H1 (cell line): Measurements from ENCODE around the gene NEK4.

Source experiments
- CEBPB ChIP-seq: IDR thresholded peaks from 2 replicates; pipeline ENCODE4 v1.6.1; 2012; ENCODE audit warnings: low read depth, low read length
- CHD2 ChIP-seq: IDR thresholded peaks from 2 replicates; pipeline ENCODE4 v1.6.1; 2012; ENCODE audit warnings: low read length, improper control_type of control experiment
- CTCF ChIP-seq, 3 experiments: IDR thresholded peaks; 1 replicate in 2 of 3; 2 replicates in 1 of 3; pipeline versions ENCODE4 v1.5.1 to v1.6.1; 2011; ENCODE audit warnings: low read length in 3 of 3, mild to moderate bottlenecking in 3 of 3, inconsistent platforms in 2 of 3, low read depth in 1 of 3, moderate library complexity in 1 of 3; ENCODE audit not compliant: insufficient read depth in 1 of 3; ENCODE audit errors: control extremely low read depth in 1 of 3
- EZH2 ChIP-seq: fragments of 200-600 bp; sonication (generic); IDR thresholded peaks from 2 replicates; pipeline ENCODE4 v1.7.1; 2012; ENCODE audit warnings: low read depth, mild to moderate bottlenecking, moderate library complexity, low read length, inconsistent platforms; ENCODE audit not compliant: severe bottlenecking
- MAFK ChIP-seq: IDR thresholded peaks from 2 replicates; pipeline ENCODE4 v1.6.1; 2012; ENCODE audit warnings: low read depth, mild to moderate bottlenecking, improper control_type of control experiment, low read length
- NRF1 ChIP-seq: IDR thresholded peaks from 2 replicates; pipeline ENCODE4 v1.6.1; 2011; ENCODE audit warnings: mild to moderate bottlenecking, low read depth, low read length, improper control_type of control experiment
- RAD21 ChIP-seq, 2 experiments: IDR thresholded peaks in 1 of 2; conservative IDR thresholded peaks in 1 of 2; 2 replicates each; pipeline ENCODE4 v1.6.1; 2011; ENCODE audit warnings: low read depth in 2 of 2, low read length in 2 of 2, improper control_type of control experiment in 1 of 2, inconsistent platforms in 1 of 2, mild to moderate bottlenecking in 1 of 2, moderate library complexity in 1 of 2
- SUZ12 ChIP-seq: fragments of 200-600 bp; sonication (generic); IDR thresholded peaks from 2 replicates; pipeline ENCODE4 v1.6.1; 2012; ENCODE audit warnings: mild to moderate bottlenecking, inconsistent platforms, low read length, moderate library complexity, mixed read lengths
- TCF12 ChIP-seq: IDR thresholded peaks from 2 replicates; pipeline ENCODE4 v1.6.1; 2011; ENCODE audit warnings: low read depth, mild to moderate bottlenecking, low read length
- TEAD4 ChIP-seq: IDR thresholded peaks from 2 replicates; pipeline ENCODE4 v1.6.1; 2012; ENCODE audit warnings: low read depth, low read length, inconsistent platforms, mixed read lengths
- ZNF274 ChIP-seq: IDR thresholded peaks from 2 replicates; pipeline ENCODE4 v1.7.0; 2012; ENCODE audit warnings: low read length, borderline replicate concordance; ENCODE audit errors: extremely low read depth
- TF ChIP-seq, protein P1 (sequence below): IDR thresholded peaks from 2 replicates; pipeline ENCODE4 v1.6.1; 2012; ENCODE audit warnings: inconsistent platforms

- TF ChIP-seq CEBPB (no peak), TEAD4 (no peak), CTCF (IDR thresholded peaks at IDR 0.05; ENCODE audit: control extremely low read depth in 1 of 3, insufficient read depth in 1 of 3, low read depth in 1 of 3, low read length in 3 of 3) (no peak), NRF1 (no peak), SUZ12 (no peak), ZNF274 (no peak), MAFK (no peak), RAD21 (IDR thresholded peaks at IDR 0.05 in 1 of 2, conservative IDR thresholded peaks at IDR 0.05 in 1 of 2; ENCODE audit: low read depth in 2 of 2, low read length in 2 of 2) (no peak), TCF12 (no peak), CHD2 (no peak), EZH2 (no peak)
- TF ChIP-seq, protein P1, sequence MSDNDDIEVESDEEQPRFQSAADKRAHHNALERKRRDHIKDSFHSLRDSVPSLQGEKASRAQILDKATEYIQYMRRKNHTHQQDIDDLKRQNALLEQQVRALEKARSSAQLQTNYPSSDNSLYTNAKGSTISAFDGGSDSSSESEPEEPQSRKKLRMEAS: no peak
Measured at GRCh38 chr3:52703341-52703740, 67.4 kb downstream of the NEK4 start.
